Measurements from ENCODE around the gene TUBD1.

Gene TUBD1

DNA sequence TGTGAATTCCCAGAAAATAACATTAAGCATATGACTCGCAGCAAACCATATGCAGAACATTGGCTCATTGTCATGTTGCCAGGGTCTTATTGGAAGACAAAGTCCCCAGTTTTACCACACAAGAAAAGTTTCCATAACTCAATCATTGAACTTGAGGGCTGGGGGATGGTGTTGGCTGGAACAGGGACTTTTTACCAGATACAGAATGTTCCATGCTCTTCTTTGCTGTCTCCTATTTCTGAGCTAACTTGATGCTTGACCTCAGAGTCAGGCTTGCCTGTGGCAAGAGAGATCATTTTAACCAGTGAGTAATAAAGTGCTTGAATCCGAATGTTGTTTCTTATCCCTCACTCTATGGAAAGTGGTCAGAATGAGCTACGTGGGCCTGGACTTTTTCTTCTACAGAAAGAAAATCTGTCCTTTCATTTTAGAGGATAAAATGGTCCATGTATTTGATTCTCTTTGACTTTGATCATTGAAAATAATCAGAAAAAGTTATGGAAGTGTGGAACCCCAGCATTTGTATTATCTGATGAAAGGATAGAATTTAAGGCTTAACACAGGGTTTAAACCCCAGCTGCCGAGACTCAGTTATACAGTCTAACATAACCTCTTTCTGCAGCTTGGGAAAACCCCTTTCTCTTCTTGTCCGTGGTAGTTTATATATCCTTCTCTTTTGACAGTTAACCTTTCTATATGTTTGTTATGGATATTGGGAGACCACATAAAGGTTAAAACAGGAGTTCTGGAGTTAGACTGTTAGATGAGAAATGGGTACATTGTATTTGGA is 67.0 kb downstream of the TUBD1 start:
- no peak for DNase-seq (ENCODE audit: low read depth in 2 of 2)

- DNase-seq (ENCODE audit: low read depth in 2 of 2), result no peak
These were observed 76.8 kb downstream of the TUBD1 start for GRCh38 chr17:59815965-59816364.

GRCh38 chr17:59814685-59815084 is 78.1 kb downstream of the TUBD1 start:
- DNase-seq (ENCODE audit: low read depth in 2 of 2), result no peak

GRCh38 chr17:59814276-59814675 is 78.5 kb downstream of the TUBD1 start:
- no peak for DNase-seq (ENCODE audit: low read depth in 2 of 2)

DNA sequence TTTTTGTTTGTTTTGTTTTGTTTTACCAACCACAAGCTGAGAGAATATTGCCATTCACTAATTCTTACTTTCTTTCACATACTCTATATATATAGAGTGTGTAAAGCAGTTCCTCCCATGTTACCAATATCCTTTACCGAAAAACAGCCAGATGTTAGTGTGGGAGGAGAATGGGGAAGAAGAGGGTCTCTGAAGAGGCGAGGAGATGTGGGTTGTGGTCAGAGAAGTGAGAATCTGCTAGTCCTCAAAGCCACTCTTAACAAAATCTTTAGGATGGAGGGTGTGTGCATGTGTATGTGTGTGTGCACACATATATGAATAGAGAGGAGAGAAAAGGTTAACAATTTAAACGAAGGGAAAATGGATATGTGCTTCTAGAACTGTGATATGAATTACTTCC is 80.6 kb downstream of the TUBD1 start:
- no peak for DNase-seq (ENCODE audit: low read depth in 2 of 2)

DNA sequence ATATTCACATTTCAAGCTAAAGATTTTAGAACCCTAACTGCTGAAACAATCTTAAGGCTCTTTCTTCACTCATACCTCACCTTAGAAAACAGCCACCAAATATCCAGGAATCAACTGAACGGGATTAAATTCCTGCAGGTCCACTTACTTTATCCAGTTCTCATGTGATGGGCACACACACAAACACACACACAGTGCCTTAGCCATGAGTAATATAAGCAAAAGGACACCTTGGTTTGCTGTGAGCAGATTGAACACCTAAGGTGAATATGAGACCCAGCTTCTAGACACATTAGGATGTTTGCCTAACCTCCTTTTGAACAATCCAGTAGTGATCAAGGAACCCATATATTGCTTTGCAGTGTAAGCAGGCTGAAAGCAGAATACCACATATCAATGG is 81.5 kb downstream of the TUBD1 start:
- no peak for DNase-seq (ENCODE audit: low read depth in 2 of 2)

DNA sequence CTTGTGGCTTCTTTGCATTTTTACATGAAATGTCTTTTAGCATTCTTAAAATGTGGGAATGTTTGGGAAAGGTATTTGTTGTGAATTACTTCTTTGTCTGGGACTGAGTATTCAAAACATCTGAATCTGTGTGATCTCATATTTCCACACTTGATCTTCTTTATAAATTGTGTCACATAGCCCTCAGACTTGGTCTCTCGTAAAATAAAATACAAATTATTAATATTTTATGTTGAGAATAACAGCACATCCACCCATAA is 81.9 kb downstream of the TUBD1 start:
- no peak for DNase-seq (ENCODE audit: low read depth in 2 of 2)

All from stimulated activated CD8-positive, alpha-beta memory T cell treated with anti-CD3 and anti-CD28 coated beads, Interleukin-2, amount 100 ng/mL, for 48 hours (primary cell).